PC-3 (cell line): ENCODE measurements around the gene GP1BA. TPM values are rescaled to one million over a fixed set of nuclear protein-coding genes. Genes with fewer than 3 reads are reported as not detected.
A peak's percentile ranks its signal among the peaks of the same experiment; 100 is the strongest.

Experiments
- ATAC-seq: fragments of 200-7000 bp; cut with Tn5 transposase; 2 replicates; pipeline ENCODE4 v1.9.1; 2020; ENCODE audit warnings: mild to moderate bottlenecking, moderate library complexity
- BruUV-seq: library from RNA; stranded (reverse); fragments of 400-500 nt; replicated peaks from 2 replicates; lab custom pipeline; 2021; lab: Mats Ljungman, UMichigan
- CTCF ChIA-PET: fragments of 300-600 bp; sonication (Branson Sonifier 250); formaldehyde crosslinking; loops from one replicate; lab custom pipeline; 2022; ENCODE audit warnings: antibody characterized with exemption; lab: Charles Lee
- POLR2A ChIA-PET: fragments of 300-600 bp; sonication (Branson Sonifier 250); formaldehyde crosslinking; loops from one replicate; lab custom pipeline; 2022; ENCODE audit warnings: antibody characterized with exemption; ENCODE audit not compliant: unreplicated experiment; lab: Charles Lee
- DNase-seq: peaks from one replicate; pipeline ENCODE4 v3.0.0-alpha.2; 2015
- H2AFZ ChIP-seq: fragments of 300-600 bp; sonication (generic); 2 replicates; pipeline ENCODE4 v1.6.0; 2016; ENCODE audit warnings: antibody characterized with exemption, low read length
- H3F3A ChIP-seq: fragments of 300-600 bp; sonication (generic); one replicate; pipeline ENCODE4 v1.6.0; 2017; ENCODE audit warnings: antibody characterized with exemption, low read length, control low read depth, mild to moderate bottlenecking; ENCODE audit not compliant: unreplicated experiment
- H3K27ac ChIP-seq: fragments of 300-600 bp; sonication (generic); 2 replicates; pipeline ENCODE4 v1.5.1; 2016; ENCODE audit warnings: mild to moderate bottlenecking, low read length
- H3K27me3 ChIP-seq: fragments of 300-600 bp; sonication (generic); 2 replicates; pipeline ENCODE4 v1.6.1; 2016; ENCODE audit warnings: low read length, mixed read lengths
- H3K36me3 ChIP-seq: fragments of 300-600 bp; sonication (generic); 2 replicates; pipeline ENCODE4 v1.6.1; 2016; ENCODE audit warnings: low read depth, mixed run types, low read length, mixed read lengths
- H3K4me1 ChIP-seq: fragments of 300-600 bp; sonication (generic); 2 replicates; pipeline ENCODE4 v1.5.1; 2016; ENCODE audit warnings: low read length; ENCODE audit not compliant: insufficient read depth
- H3K4me2 ChIP-seq: fragments of 300-600 bp; sonication (generic); 2 replicates; pipeline ENCODE4 v1.6.0; 2016; ENCODE audit warnings: low read length
- H3K4me3 ChIP-seq: fragments of 300-600 bp; sonication (generic); 2 replicates; pipeline ENCODE4 v1.5.1; 2016; ENCODE audit warnings: mild to moderate bottlenecking, low read length, mixed read lengths
- H3K79me2 ChIP-seq: fragments of 300-600 bp; sonication (generic); 2 replicates; pipeline ENCODE4 v1.6.1; 2017; ENCODE audit warnings: low read length, mixed read lengths
- H3K9ac ChIP-seq: fragments of 300-600 bp; sonication (generic); 2 replicates; pipeline ENCODE4 v1.6.0; 2016; ENCODE audit warnings: mild to moderate bottlenecking, low read length
- H3K9me2 ChIP-seq: fragments of 300-600 bp; sonication (generic); replicated peaks from 2 replicates; pipeline ENCODE4 v1.6.1; 2016; ENCODE audit warnings: mixed run types, low read length, mixed read lengths
- H3K9me3 ChIP-seq: fragments of 300-600 bp; sonication (generic); 2 replicates; pipeline ENCODE4 v1.6.1; 2016; ENCODE audit warnings: low read length, mixed read lengths
- H4K20me1 ChIP-seq: fragments of 300-600 bp; sonication (generic); 2 replicates; pipeline ENCODE4 v1.6.1; 2016; ENCODE audit warnings: low read length, mixed read lengths
- CTCF ChIP-seq: fragments of 300-600 bp; sonication (generic); conservative IDR thresholded peaks from 2 replicates; pipeline ENCODE4 v1.5.1; 2017; ENCODE audit warnings: antibody characterized with exemption, low read depth, mild to moderate bottlenecking, low read length
- EZH2 ChIP-seq: fragments of 300-600 bp; sonication (generic); IDR thresholded peaks from one replicate; pipeline ENCODE4 v1.6.1; 2017; ENCODE audit warnings: antibody characterized with exemption, mild to moderate bottlenecking, low read length; ENCODE audit not compliant: unreplicated experiment
- EZH2phosphoT487 ChIP-seq: fragments of 300-600 bp; sonication (generic); IDR thresholded peaks from 2 replicates; pipeline ENCODE4 v1.6.1; 2018; ENCODE audit warnings: mild to moderate bottlenecking, antibody characterized with exemption, low read length, borderline replicate concordance
- intact Hi-C: fragments of 100-400 bp; cut with micrococcal nuclease; formaldehyde crosslinking; loops from 2 replicates; pipeline ENCODE4 v1.9.0; 2023
- total RNA-seq: library from RNA; depleted of rRNA; stranded (reverse); fragments of >200 nt; gene quantifications from 2 replicates; pipeline ENCODE4 v1.2.3, GENCODE V29; 2014

Gene GP1BA
- total RNA-seq, 1 experiment from 2014 or later: not detected

GRCh38 chr17:4934173-4934979 is 2.3 kb downstream of the GP1BA start:
- Histone ChIP-seq H3K36me3 (peaks cover 10% of the 10 kb centered on the region; the same call in 1 of the 2 replicates), H3K9me3 (no peaks in the 10 kb centered on the region), H3K9ac (no peak overlapping the region), H3K79me2 (peaks cover 17% of the 10 kb centered on the region), H3K4me2 (peak overlapping the region; percentile 13), H2AFZ (peak overlapping the region; percentile 9; the same call in 1 of the 2 replicates), H3K4me1 (peaks cover 14% of the 10 kb centered on the region), H3F3A (no peaks in the 10 kb centered on the region), H3K4me3 (no peak overlapping the region), H4K20me1 (no peaks in the 10 kb centered on the region), H3K27me3 (no peaks in the 10 kb centered on the region), H3K9me2 (no peaks in the 10 kb centered on the region), H3K27ac (no peak overlapping the region)
- DNase-seq (peak; percentile 71), ATAC-seq (peak; percentile 87)
- ChIA-PET CTCF (interaction anchor here (0.6 to 0.9 kb wide), 2 partner anchors 26 to 1412 kb away, joined by 5 to 8 read pairs; no protein-coding TSS in a partner anchor), POLR2A (no interaction called here)
- BruUV-seq: no TSS peak
- TF ChIP-seq CTCF (peak; percentile 51), EZH2phosphoT487 (no peak)
- intact Hi-C loops: no loop called here

- no peaks in the 10 kb centered on the region for H4K20me1 ChIP-seq
- intact Hi-C loops: no loop called here
- ChIA-PET POLR2A (interaction anchor here (0.5 kb wide), 1 partner anchor 154 kb away, joined by 4 read pairs; no protein-coding TSS in a partner anchor), CTCF (no interaction called here)
- no peak overlapping the region for H3K4me3 ChIP-seq
- no peak overlapping the region for H3K27ac ChIP-seq
- no peak overlapping the region for H3K4me2 ChIP-seq
- H3K9ac ChIP-seq: no peak overlapping the region
- BruUV-seq: no TSS peak
- no peak overlapping the region for H2AFZ ChIP-seq
- peaks cover 14% of the 10 kb centered on the region for H3K4me1 ChIP-seq
- H3K79me2 ChIP-seq: peaks cover 22% of the 10 kb centered on the region
- H3K36me3 ChIP-seq: peaks cover 10% of the 10 kb centered on the region; the same call in 1 of the 2 replicates
- ATAC-seq (no peak), DNase-seq (no peak)
- H3K9me3 ChIP-seq: no peaks in the 10 kb centered on the region
- TF ChIP-seq CTCF (no peak), EZH2phosphoT487 (no peak), EZH2 (no peak)
- H3K9me2 ChIP-seq: no peaks in the 10 kb centered on the region
- H3F3A ChIP-seq: no peaks in the 10 kb centered on the region
- no peaks in the 10 kb centered on the region for H3K27me3 ChIP-seq
Observed at GRCh38 chr17:4935650-4936049, 3.6 kb downstream of the GP1BA start.

- DNase-seq (no peak), ATAC-seq (no peak)
- Histone ChIP-seq H3K27me3 (no peaks in the 10 kb centered on the region), H3K79me2 (peaks cover 30% of the 10 kb centered on the region), H2AFZ (no peak overlapping the region), H3K9me2 (no peaks in the 10 kb centered on the region), H3K9ac (no peak overlapping the region), H3K4me2 (no peak overlapping the region), H4K20me1 (no peaks in the 10 kb centered on the region), H3K4me3 (no peak overlapping the region), H3K36me3 (peaks cover 10% of the 10 kb centered on the region; the same call in 1 of the 2 replicates), H3K9me3 (no peaks in the 10 kb centered on the region), H3K4me1 (peaks cover 15% of the 10 kb centered on the region), H3K27ac (no peak overlapping the region), H3F3A (no peaks in the 10 kb centered on the region)
- intact Hi-C loops: no loop called here
- CTCF ChIA-PET: no interaction called here
- TF ChIP-seq CTCF (no peak), EZH2 (no peak), EZH2phosphoT487 (no peak)
- POLR2A ChIA-PET: no interaction called here
- BruUV-seq: no TSS peak
Observed at GRCh38 chr17:4936436-4936835, 4.4 kb downstream of the GP1BA start.
